Common myeloid progenitor, CD34-positive (primary cell): ENCODE data around the gene LYPLA2. TPM values are rescaled to one million over a fixed set of nuclear protein-coding genes. Genes with fewer than 3 reads are reported as not detected.
A peak's percentile ranks its signal among the peaks of the same experiment; 100 is the strongest.

Experiments used
- CTCF ChIA-PET: fragments of 350-600 bp; sonication (Branson Sonifier 250); formaldehyde crosslinking; loops from one replicate; lab custom pipeline; 2021; ENCODE audit warnings: antibody characterized with exemption; lab: Charles Lee
- POLR2A ChIA-PET: fragments of 350-600 bp; sonication (Branson Sonifier 250); formaldehyde crosslinking; loops from one replicate; lab custom pipeline; 2021; ENCODE audit warnings: antibody characterized with exemption; lab: Charles Lee
- DNase-seq, 3 donors: peaks; one replicate each; pipeline versions ENCODE4 v3.0.0 to v3.0.0-alpha.2; 2013
- H3K27ac ChIP-seq, 2 experiments: 1 replicate in 1 of 2; 2 replicates in 1 of 2; pipeline ENCODE4 v1.7.0; 2013; ENCODE audit warnings: inconsistent platforms in 2 of 2, low read length in 2 of 2, mild to moderate bottlenecking in 2 of 2, low read depth in 1 of 2, moderate library complexity in 1 of 2; ENCODE audit not compliant: severe bottlenecking in 2 of 2, insufficient read depth in 1 of 2, poor library complexity in 1 of 2
- H3K27me3 ChIP-seq, 5 experiments: replicated peaks in 2 of 5; 1 replicate in 3 of 5; 2 replicates in 2 of 5; pipeline versions ENCODE4 v1.6.1 to v1.7.0; 2013; ENCODE audit warnings: low read length in 4 of 5, mild to moderate bottlenecking in 2 of 5, moderate library complexity in 2 of 5, inconsistent platforms in 1 of 5; ENCODE audit not compliant: insufficient read depth in 5 of 5, control insufficient read depth in 4 of 5
- H3K36me3 ChIP-seq, 4 experiments: 1 replicate in 2 of 4; 2 replicates in 2 of 4; pipeline versions ENCODE4 v1.6.1 to v1.7.0; 2013; ENCODE audit warnings: low read length in 3 of 4, control low read depth in 1 of 4, mild to moderate bottlenecking in 1 of 4; ENCODE audit not compliant: control insufficient read depth in 4 of 4, insufficient read depth in 4 of 4
- H3K4me1 ChIP-seq, 4 experiments: 1 replicate in 3 of 4; 2 replicates in 1 of 4; pipeline versions ENCODE4 v1.6.1 to v1.7.1; 2013; ENCODE audit warnings: low read length in 3 of 4, mild to moderate bottlenecking in 3 of 4, control low read depth in 1 of 4, inconsistent platforms in 1 of 4, moderate library complexity in 1 of 4; ENCODE audit not compliant: control insufficient read depth in 4 of 4, insufficient read depth in 4 of 4; ENCODE audit errors: control extremely low read depth in 1 of 4
- H3K4me3 ChIP-seq, 7 experiments: 1 replicate in 4 of 7; 2 replicates in 3 of 7; pipeline versions ENCODE4 v1.5.1 to v1.7.0; 2013; ENCODE audit warnings: mild to moderate bottlenecking in 7 of 7, low read length in 6 of 7, moderate library complexity in 6 of 7, inconsistent platforms in 2 of 7, low read depth in 2 of 7, control low read depth in 1 of 7; ENCODE audit not compliant: insufficient read depth in 4 of 7, control insufficient read depth in 1 of 7; ENCODE audit errors: extremely low read depth in 1 of 7
- H3K9me3 ChIP-seq, 5 experiments: 1 replicate in 4 of 5; 2 replicates in 1 of 5; pipeline versions ENCODE4 v1.6.1 to v1.7.1; 2013; ENCODE audit warnings: low read length in 4 of 5, mild to moderate bottlenecking in 2 of 5, inconsistent platforms in 1 of 5, low read depth in 1 of 5, moderate library complexity in 1 of 5; ENCODE audit not compliant: control insufficient read depth in 4 of 5, insufficient read depth in 2 of 5; ENCODE audit errors: control extremely low read depth in 1 of 5
- WGBS: methylation state at CpG from one replicate; pipeline ENCODE4 v1.1.5; 2013; ENCODE audit not compliant: insufficient coverage; 5-methylcytosine and 5-hydroxymethylcytosine counted together
- polyA plus RNA-seq: library from polyadenylated mRNA; unstranded; fragments of 120-200 nt; gene quantifications from one replicate; pipeline ENCODE4 v1.2.1, GENCODE V29; 2013

LYPLA2 gene
- 28.2 TPM for polyA plus RNA-seq

DNA sequence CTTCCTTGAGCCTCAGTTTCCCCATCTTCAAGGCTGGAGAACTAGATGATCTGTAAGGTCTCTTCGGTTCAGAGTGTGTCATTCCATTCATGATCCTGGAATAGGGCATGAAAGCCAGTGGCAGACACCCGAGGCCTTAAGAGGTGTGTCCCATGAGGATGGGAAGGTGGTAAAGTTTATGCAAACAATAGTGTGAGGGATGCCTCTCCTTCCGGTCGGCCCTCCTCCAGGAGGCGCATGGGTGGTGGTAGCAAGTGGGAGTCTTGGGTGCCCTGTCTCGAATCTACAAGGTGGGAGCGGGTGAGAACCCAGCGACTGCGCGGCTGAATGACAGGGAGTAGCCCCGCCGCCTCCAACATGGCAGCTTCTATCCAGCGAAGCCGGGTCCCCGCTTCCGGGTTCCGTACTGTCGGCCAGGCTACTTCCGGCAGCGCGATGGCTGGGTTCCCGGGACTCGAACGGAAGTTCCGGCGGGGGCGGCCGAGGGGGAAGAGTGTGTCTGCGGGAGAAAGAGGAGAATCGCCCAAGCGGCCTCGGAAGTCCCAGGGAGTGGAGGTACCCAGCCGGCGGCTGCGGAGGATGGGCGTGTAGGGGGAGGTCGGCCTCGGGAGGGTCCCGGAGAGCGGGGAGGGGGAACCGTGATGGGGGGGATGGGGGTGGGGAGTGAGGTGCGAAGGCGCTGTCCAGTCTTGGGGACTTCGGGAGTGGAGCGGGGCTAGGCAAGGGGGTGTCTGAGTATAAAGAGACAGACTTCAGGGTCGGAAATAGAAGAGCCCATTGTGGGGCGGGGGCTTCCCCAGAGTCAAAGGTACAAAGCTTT is at the start of gene LYPLA2:
Gene LYPLA2 (plus strand): TSS at position 450 of the 820 bp plus-strand sequence. CDS start 1,538 bp downstream, outside the sequence.
- Histone ChIP-seq H3K4me1 (peaks cover 4 to 37% (median 33%) of the 10 kb centered on the region in 4 experiments), H3K27ac (peak within 1 kb of the TSS in 1 of 2 experiments; percentile 80), H3K27me3 (no peaks in the 10 kb centered on the region), H3K4me3 (peak within 1 kb of the TSS; percentile 73 to 91 (median 80)), H3K9me3 (no peaks in the 10 kb centered on the region), H3K36me3 (peaks cover 7 to 46% (median 29%) of the 10 kb centered on the region in 4 experiments)
- ChIA-PET POLR2A (interaction anchor here (0.6 to 1.6 kb wide), 3 partner anchors 13 to 190 kb away, joined by 3 to 5 read pairs (median 3); partner anchors contain the start of gene PITHD1), CTCF (interaction anchor here (0.7 to 2.4 kb wide), 8 partner anchors 11 to 126 kb away, joined by 3 to 7 read pairs (median 4); partner anchors contain the start of genes HMGCL and PITHD1)
- DNase-seq = peak; percentile 77 to 82 (median 79)
- WGBS = 0% methylated on average over 31 of the region's 47 CpGs

DNA sequence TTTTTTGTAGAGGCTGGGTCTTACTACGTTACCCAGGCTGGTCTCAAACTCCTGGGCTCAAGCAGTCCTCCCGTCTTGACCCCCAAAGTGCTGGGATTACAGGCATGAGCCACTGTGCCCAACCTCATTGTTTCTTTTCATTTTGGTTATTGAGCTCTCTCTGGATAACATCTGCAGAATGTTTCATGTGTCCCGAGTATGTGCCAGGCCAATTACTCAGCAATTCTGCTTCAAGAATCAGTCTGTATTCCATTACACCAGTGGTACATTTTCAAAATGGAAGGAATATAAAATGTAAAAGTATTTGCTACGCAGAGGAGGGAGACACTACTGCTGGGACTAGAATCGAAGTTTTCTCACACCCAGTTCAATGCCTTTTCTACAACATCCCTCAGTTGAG is 49.3 kb upstream of the LYPLA2 start:
- ChIA-PET POLR2A (no interaction called here), CTCF (interaction anchor here (1.1 kb wide), 1 partner anchor 12 kb away, joined by 3 read pairs; no protein-coding TSS in a partner anchor)
- Histone ChIP-seq H3K4me1 (peaks cover 8 to 24% (median 18%) of the 10 kb centered on the region in 4 experiments), H3K27ac (no peak overlapping the region), H3K9me3 (no peaks in the 10 kb centered on the region), H3K4me3 (no peak overlapping the region), H3K27me3 (no peaks in the 10 kb centered on the region), H3K36me3 (peaks cover 0 to 2% (median 0%) of the 10 kb centered on the region in 4 experiments)
- no peak for DNase-seq
- WGBS = 100% methylated on average over 2 of the region's 5 CpGs

- peaks cover 0 to 10% (median 3%) of the 10 kb centered on the region in 4 experiments for H3K36me3 ChIP-seq
- WGBS = 9% methylated on average over 26 of the region's 28 CpGs
- CTCF ChIA-PET = interaction anchor here (1.0 to 1.4 kb wide), 2 partner anchors 55 to 198 kb away, joined by 3 to 4 read pairs; no protein-coding TSS in a partner anchor
- H3K9me3 ChIP-seq = no peaks in the 10 kb centered on the region
- peaks cover 8 to 24% (median 18%) of the 10 kb centered on the region in 4 experiments for H3K4me1 ChIP-seq
- peak overlapping the region; percentile 40 to 82 for H3K27ac ChIP-seq
- H3K27me3 ChIP-seq = no peaks in the 10 kb centered on the region
- peak overlapping the region; percentile 80 to 96 (median 90) for H3K4me3 ChIP-seq
- peak in 2 of 3 donors; percentile 32 to 64 for DNase-seq
- POLR2A ChIA-PET = interaction anchor here (1.7 kb wide), 1 partner anchor 51 kb away, joined by 6 read pairs; the partner anchor contains the start of gene RPL11
Observed at GRCh38 chr1:23742670-23743286, 48.2 kb upstream of the LYPLA2 start.

GRCh38 chr1:23743287-23744152 is 47.4 kb upstream of the LYPLA2 start, which contains the start of gene ELOA:
Gene ELOA (plus strand): TSS chr1:23743471. CDS start chr1:23743504, 33 bp downstream.
- H3K9me3 ChIP-seq = no peaks in the 10 kb centered on the region
- WGBS = under 1% methylated on average over 104 of the region's 119 CpGs
- ChIA-PET CTCF (interaction anchor here (1.0 to 1.4 kb wide), 3 partner anchors 51 to 198 kb away, joined by 3 to 4 read pairs (median 3); no protein-coding TSS in a partner anchor), POLR2A (interaction anchor here (0.6 to 1.7 kb wide), 5 partner anchors 14 to 824 kb away, joined by 3 to 7 read pairs (median 6); partner anchors contain the start of gene RPL11)
- peak; percentile 67 to 88 (median 83) for DNase-seq
- H3K27me3 ChIP-seq = no peaks in the 10 kb centered on the region
- peaks cover 2 to 13% (median 3%) of the 10 kb centered on the region in 4 experiments for H3K36me3 ChIP-seq
- H3K4me3 ChIP-seq = peak within 1 kb of the TSS; percentile 80 to 96 (median 90)
- H3K4me1 ChIP-seq = peaks cover 8 to 24% (median 18%) of the 10 kb centered on the region in 4 experiments
- H3K27ac ChIP-seq = peak within 1 kb of the TSS; percentile 58 to 82

GRCh38 chr1:23745515-23745914 is 45.4 kb upstream of the LYPLA2 start:
- Histone ChIP-seq H3K27ac (no peak overlapping the region), H3K9me3 (no peaks in the 10 kb centered on the region), H3K27me3 (no peaks in the 10 kb centered on the region), H3K36me3 (peaks cover 2 to 24% (median 10%) of the 10 kb centered on the region in 4 experiments), H3K4me3 (peak overlapping the region in 1 of 7 experiments; percentile 96), H3K4me1 (peaks cover 8 to 24% (median 18%) of the 10 kb centered on the region in 4 experiments)
- peak; percentile 46 to 64 (median 58) for DNase-seq
- CTCF ChIA-PET = interaction anchor here (0.9 to 2.2 kb wide), 2 partner anchors 26 to 45 kb away, joined by 3 to 7 read pairs; no protein-coding TSS in a partner anchor
- WGBS = no CpG with 5 or more reads among the region's 1 CpG
- POLR2A ChIA-PET = no interaction called here

DNA sequence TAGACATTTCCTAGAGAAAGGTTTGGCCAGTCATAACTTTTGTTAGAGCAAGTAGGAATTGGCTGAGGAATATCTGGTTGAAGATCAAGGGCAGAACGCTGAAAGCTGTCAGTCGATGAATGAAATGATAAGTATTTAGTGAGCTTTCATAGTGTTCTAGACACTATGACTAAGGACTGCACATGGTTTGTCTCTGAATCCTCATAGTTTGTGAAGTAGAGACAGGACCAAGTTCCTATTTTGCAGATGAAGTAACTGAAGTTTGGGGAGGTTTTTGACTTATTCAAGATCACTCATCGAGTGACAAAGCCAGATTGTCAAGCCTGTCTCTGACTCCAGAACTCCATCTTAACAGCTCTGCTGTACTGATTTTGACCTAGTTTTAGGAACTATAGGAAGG is 42.9 kb upstream of the LYPLA2 start:
- ChIA-PET CTCF (interaction anchor here (1.4 kb wide), 1 partner anchor 27 kb away, joined by 5 read pairs; no protein-coding TSS in a partner anchor), POLR2A (interaction anchor here (0.8 to 0.9 kb wide), 2 partner anchors 38 to 46 kb away, joined by 3 to 4 read pairs; no protein-coding TSS in a partner anchor)
- H3K9me3 ChIP-seq = no peaks in the 10 kb centered on the region
- 92% methylated on average over 2 of the region's 3 CpGs for WGBS
- H3K4me1 ChIP-seq = peaks cover 8 to 19% (median 13%) of the 10 kb centered on the region in 4 experiments
- no peaks in the 10 kb centered on the region for H3K27me3 ChIP-seq
- H3K36me3 ChIP-seq = peaks cover 3 to 49% (median 33%) of the 10 kb centered on the region in 4 experiments
- H3K4me3 ChIP-seq = no peak overlapping the region
- H3K27ac ChIP-seq = no peak overlapping the region
- no peak for DNase-seq
